A673 (cell line): ENCODE data around the gene GRK4. TPM values are rescaled to one million over a fixed set of nuclear protein-coding genes. Genes with fewer than 3 reads are reported as not detected.
A peak's percentile ranks its signal among the peaks of the same experiment; 100 is the strongest.

Source experiments
- BruUV-seq: library from RNA; stranded (reverse); fragments of 400-500 nt; replicated peaks from 2 replicates; lab custom pipeline; 2021; lab: Mats Ljungman, UMichigan
- CTCF ChIA-PET: fragments of 300-600 bp; sonication (Branson Sonifier 250); formaldehyde crosslinking; loops from one replicate; lab custom pipeline; 2022; ENCODE audit warnings: antibody characterized with exemption; lab: Charles Lee
- POLR2A ChIA-PET: fragments of 300-600 bp; sonication (Branson Sonifier 250); formaldehyde crosslinking; loops from one replicate; lab custom pipeline; 2022; ENCODE audit warnings: antibody characterized with exemption; ENCODE audit not compliant: low non-redundant PET; lab: Charles Lee
- DNase-seq: peaks from one replicate; pipeline ENCODE4 v3.0.0-alpha.2; 2015; ENCODE audit warnings: low spot score
- H3K27ac ChIP-seq: fragments of 200-600 bp; sonication (generic); 2 replicates; pipeline ENCODE4 v1.5.1; 2016; ENCODE audit warnings: mixed run types, low read depth, mild to moderate bottlenecking, mixed read lengths, antibody characterized with exemption, low read length; ENCODE audit not compliant: poor library complexity, severe bottlenecking
- H3K27me3 ChIP-seq: fragments of 200-600 bp; sonication (generic); replicated peaks from 2 replicates; pipeline ENCODE4 v1.6.1; 2017; ENCODE audit warnings: mixed run types, low read depth, mild to moderate bottlenecking, mixed read lengths, antibody characterized with exemption, low read length; ENCODE audit not compliant: insufficient read depth, poor library complexity
- H3K36me3 ChIP-seq: fragments of 200-600 bp; sonication (generic); 2 replicates; pipeline ENCODE4 v1.6.1; 2016; ENCODE audit warnings: mixed run types, mild to moderate bottlenecking, mixed read lengths, antibody characterized with exemption, low read length; ENCODE audit not compliant: insufficient read depth, poor library complexity, severe bottlenecking
- H3K4me1 ChIP-seq: fragments of 200-600 bp; sonication (generic); 2 replicates; pipeline ENCODE4 v1.6.1; 2017; ENCODE audit warnings: mixed run types, mild to moderate bottlenecking, mixed read lengths, antibody characterized with exemption, low read length; ENCODE audit not compliant: insufficient read depth, poor library complexity, severe bottlenecking
- H3K4me3 ChIP-seq: fragments of 200-600 bp; sonication (generic); 2 replicates; pipeline ENCODE4 v1.5.1; 2016; ENCODE audit warnings: low read depth, mixed run types, mild to moderate bottlenecking, mixed read lengths, low read length; ENCODE audit not compliant: poor library complexity, severe bottlenecking
- H3K9me3 ChIP-seq: fragments of 200-600 bp; sonication (generic); 2 replicates; pipeline ENCODE4 v1.6.1; 2016; ENCODE audit warnings: mixed run types, low read depth, mild to moderate bottlenecking, mixed read lengths, antibody characterized with exemption, low read length; ENCODE audit not compliant: poor library complexity, severe bottlenecking
- EZH2 ChIP-seq: fragments of 200-600 bp; sonication (generic); IDR thresholded peaks from 2 replicates; pipeline ENCODE4 v1.6.1; 2017; ENCODE audit warnings: borderline replicate concordance, low read depth, mild to moderate bottlenecking, mixed read lengths, antibody characterized with exemption, low read length; ENCODE audit not compliant: poor library complexity, severe bottlenecking
- intact Hi-C: fragments of 100-400 bp; cut with micrococcal nuclease; formaldehyde crosslinking; loops from one replicate; pipeline ENCODE4 v1.10.0; 2022; ENCODE audit not compliant: unreplicated experiment
- total RNA-seq: library from RNA; stranded (reverse); gene quantifications from 2 replicates; pipeline ENCODE4 v1.2.3, GENCODE V29; 2021
- TF ChIP-seq, protein P1 (sequence below): fragments of 300-800, 200-600 bp; sonication (generic); conservative IDR thresholded peaks from 2 replicates; pipeline ENCODE4 v1.5.1; 2017; ENCODE audit warnings: low read depth, mild to moderate bottlenecking, antibody characterized with exemption, low read length, moderate library complexity, mixed read lengths

Gene GRK4
- total RNA-seq, 1 experiment from 2014 or later: 5.9 TPM

DNA sequence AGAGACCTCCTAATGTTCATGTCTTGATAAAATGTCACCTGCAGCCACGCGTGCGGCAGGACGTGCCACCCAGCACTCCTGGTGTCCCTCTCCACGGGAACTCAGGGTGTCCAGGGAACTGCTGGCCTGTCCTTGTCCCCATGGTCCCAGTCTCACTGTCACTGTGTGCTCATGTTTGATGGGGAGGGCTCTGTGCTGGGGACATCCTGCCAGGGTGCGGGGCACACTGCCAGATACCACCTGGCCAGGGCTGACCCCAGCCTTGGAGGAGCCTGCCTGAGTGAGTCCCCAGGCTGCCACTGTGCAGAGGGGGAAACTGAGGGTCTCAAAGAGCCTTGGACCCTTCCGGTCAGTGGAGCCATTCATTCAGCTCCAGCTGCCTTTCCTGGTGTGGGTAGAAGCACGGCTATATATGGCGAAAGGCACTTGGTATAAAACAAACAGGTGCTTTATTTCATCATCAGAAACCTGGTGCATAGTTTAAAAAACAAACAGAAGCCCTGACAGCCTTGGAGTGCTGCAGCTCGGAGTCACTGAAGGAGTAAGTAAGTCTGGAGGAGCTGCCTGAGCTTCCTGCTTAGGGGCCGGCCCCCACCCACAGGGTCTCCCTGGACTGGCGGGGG is 33.1 kb upstream of the GRK4 start:
- CTCF ChIA-PET: no interaction called here
- DNase-seq: no peak
- H3K4me1 ChIP-seq: peaks cover 10% of the 10 kb centered on the region
- BruUV-seq: no TSS peak
- POLR2A ChIA-PET: no interaction called here
- intact Hi-C loops: no loop called here
- TF ChIP-seq EZH2: no peak
- TF ChIP-seq, protein P1, sequence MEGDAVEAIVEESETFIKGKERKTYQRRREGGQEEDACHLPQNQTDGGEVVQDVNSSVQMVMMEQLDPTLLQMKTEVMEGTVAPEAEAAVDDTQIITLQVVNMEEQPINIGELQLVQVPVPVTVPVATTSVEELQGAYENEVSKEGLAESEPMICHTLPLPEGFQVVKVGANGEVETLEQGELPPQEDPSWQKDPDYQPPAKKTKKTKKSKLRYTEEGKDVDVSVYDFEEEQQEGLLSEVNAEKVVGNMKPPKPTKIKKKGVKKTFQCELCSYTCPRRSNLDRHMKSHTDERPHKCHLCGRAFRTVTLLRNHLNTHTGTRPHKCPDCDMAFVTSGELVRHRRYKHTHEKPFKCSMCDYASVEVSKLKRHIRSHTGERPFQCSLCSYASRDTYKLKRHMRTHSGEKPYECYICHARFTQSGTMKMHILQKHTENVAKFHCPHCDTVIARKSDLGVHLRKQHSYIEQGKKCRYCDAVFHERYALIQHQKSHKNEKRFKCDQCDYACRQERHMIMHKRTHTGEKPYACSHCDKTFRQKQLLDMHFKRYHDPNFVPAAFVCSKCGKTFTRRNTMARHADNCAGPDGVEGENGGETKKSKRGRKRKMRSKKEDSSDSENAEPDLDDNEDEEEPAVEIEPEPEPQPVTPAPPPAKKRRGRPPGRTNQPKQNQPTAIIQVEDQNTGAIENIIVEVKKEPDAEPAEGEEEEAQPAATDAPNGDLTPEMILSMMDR: no peak
- peaks cover 47% of the 10 kb centered on the region for H3K36me3 ChIP-seq
- no peaks in the 10 kb centered on the region for H3K27me3 ChIP-seq
- H3K4me3 ChIP-seq: no peak overlapping the region
- no peak overlapping the region for H3K27ac ChIP-seq
- no peaks in the 10 kb centered on the region for H3K9me3 ChIP-seq

DNA sequence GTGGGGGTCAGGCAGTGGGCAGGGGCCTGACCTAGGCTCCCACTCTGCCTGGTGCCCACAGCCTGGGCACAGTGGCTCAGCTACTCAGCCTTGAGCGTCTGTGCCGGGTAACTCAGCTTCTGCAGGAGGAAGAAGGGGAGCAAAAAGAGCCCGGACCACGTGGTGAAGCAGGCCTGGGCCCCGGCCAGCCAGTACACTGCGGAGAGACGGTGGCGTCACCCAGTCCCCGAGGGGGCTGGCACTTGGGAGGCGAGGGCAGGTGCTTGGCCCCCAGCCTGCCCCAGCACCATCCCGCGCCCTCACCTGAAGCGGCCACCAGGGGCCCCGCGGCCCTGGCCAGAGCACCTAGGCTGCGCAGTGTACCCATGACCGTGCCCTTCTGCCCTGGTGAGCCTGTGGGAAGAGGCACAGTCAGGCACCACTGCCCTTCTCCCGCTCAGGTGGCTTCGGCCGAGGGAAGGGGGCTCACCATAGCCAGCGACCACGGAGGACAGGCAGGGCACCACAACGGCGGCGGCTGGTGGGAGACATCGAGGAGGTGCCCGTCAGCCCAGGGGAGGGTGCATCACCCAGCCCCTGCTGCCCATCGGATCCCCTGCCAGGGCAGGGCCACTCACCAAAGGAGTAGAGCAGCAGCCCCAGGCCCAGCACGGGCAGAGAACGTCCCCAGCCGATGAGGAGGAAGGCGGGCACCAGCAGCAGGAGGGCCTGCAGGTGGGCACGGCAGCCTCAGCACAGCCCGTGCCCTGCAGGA is 32.4 kb upstream of the GRK4 start:
- Histone ChIP-seq H3K4me1 (peaks cover 15% of the 10 kb centered on the region), H3K4me3 (no peak overlapping the region), H3K9me3 (no peaks in the 10 kb centered on the region), H3K27ac (no peak overlapping the region), H3K27me3 (no peaks in the 10 kb centered on the region), H3K36me3 (peaks cover 45% of the 10 kb centered on the region)
- CTCF ChIA-PET: no interaction called here
- intact Hi-C loops: no loop called here
- no peak for DNase-seq
- BruUV-seq: TSS peak; percentile 31
- POLR2A ChIA-PET: no interaction called here
- TF ChIP-seq, protein P1: no peak
- TF ChIP-seq EZH2: no peak

DNA sequence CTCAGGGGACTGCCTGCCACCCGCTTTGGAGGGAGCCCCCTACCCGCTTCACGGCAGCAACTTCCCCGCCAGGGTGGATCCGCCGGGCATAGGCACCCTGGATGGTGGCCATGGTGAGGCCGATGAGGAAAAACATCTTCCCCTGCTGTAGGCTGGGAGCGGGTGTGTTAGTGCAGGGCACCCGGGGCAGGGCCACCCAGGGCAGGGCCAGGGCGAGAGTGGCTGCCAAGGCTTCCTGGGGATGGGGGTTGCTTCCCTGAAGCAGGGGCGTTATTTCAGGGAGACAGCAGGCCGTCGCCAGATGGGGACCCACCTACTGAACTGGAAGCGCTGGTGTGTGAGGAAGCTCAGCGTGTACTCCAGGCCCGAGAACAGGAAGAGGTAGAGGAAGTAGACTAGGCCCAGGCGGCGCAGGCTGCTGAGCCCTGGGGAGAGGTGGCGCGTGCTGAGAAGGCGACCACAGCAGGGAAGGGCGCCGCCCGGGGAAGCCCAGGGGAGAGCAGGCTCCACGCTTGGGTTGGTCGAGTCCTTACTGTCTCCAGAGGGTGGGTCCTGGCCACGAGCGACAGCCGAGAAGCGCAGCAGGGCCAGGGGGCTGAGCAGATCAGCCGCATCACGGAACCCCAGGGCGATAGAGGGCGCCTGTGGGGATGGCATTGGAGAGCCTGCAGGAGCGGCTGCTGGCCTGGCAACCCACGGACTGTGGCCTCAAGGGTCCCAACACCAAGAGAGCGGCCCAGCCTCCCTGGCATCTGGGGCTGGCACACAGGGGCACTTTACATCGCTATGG is 31.7 kb upstream of the GRK4 start:
- intact Hi-C loops: loop anchor here (2.0 kb wide), 1 partner anchor 167 kb away; no protein-coding TSS in a partner anchor
- peaks cover 19% of the 10 kb centered on the region for H3K4me1 ChIP-seq
- DNase-seq: peak; percentile 59
- H3K27me3 ChIP-seq: no peaks in the 10 kb centered on the region
- POLR2A ChIA-PET: no interaction called here
- peaks cover 39% of the 10 kb centered on the region for H3K36me3 ChIP-seq
- no peaks in the 10 kb centered on the region for H3K9me3 ChIP-seq
- no peak overlapping the region for H3K27ac ChIP-seq
- BruUV-seq: no TSS peak
- CTCF ChIA-PET: no interaction called here
- TF ChIP-seq EZH2: no peak
- TF ChIP-seq, protein P1: 0 out of 2 replicates have a peak, but pooled peaks have one; percentile 25
- H3K4me3 ChIP-seq: no peak overlapping the region
